Measurements from ENCODE around the gene FAM20C.
"Not testable (repeated sequence)": the region's sequence is repeated elsewhere in the genome, so short reads cannot be mapped to it uniquely, and the experiment has no call there.

Gene FAM20C

DNA sequence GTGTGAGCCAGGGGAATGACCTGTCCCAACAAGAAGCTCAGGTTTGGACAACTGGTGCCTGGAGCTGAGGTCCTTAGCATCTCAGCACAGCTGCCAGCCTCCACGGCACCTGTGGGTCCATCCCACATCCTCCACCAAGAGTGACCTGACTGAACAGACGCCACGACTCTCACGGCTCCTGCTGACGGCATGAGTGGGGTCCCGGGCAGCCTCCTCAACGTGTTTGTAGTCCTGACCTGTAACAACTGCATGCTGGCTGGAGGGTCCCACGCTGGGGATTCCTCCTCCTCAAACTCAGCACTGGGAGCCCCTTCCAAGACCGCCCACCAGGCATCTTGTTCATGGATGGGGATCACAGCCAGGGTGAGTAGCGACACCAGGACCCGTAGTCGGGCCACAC, 36.2 kb downstream of the FAM20C start:
- no peak for DNase-seq (ENCODE audit: low read depth)

DNA sequence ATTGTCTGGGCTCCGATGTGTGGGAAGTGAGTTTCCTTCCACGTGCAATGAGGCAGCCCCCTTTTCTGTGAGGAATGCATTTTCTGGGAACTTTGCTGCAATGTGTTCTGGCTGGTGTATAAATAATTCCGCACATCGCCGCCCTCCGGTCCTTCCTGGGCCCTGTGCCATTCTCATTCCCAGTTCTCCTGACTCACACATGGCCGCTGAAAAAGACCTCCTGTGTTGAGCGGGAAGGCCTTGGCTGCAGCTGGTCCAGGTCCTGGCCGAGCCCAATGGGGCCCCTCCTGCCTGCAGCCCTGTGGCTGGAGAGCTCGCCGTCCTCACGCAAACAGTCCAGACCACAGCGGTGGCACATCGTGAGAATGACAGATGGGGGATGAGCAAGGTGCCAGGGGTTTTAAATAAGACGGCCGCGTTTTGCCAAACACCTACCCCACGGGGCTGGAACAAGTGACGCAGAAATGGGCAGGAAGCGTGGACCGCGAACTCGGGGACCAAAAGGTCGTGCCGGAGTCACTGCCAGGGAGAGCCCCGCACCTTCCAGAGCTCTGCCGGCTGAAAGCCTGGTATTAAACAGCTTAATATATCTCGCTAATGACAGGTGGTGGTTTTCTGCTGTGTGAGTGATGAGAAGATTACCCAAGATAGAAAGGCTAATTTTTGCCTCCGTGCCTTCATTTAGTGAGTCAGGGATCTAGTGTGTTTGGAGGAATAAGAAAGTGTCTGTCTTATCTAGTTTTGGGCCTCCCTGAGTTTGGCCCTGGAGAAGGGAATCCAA, 37.0 kb downstream of the FAM20C start:
- no peak for DNase-seq (ENCODE audit: low read depth)

- no peak for DNase-seq (ENCODE audit: low read depth)
These were observed 37.9 kb downstream of the FAM20C start for GRCh38 chr7:230274-230673.

GRCh38 chr7:231030-231857, 38.9 kb downstream of the FAM20C start:
- no peak for DNase-seq (ENCODE audit: low read depth)

- no peak for DNase-seq (ENCODE audit: low read depth)
These were observed 39.5 kb downstream of the FAM20C start for GRCh38 chr7:231858-232246.

DNA sequence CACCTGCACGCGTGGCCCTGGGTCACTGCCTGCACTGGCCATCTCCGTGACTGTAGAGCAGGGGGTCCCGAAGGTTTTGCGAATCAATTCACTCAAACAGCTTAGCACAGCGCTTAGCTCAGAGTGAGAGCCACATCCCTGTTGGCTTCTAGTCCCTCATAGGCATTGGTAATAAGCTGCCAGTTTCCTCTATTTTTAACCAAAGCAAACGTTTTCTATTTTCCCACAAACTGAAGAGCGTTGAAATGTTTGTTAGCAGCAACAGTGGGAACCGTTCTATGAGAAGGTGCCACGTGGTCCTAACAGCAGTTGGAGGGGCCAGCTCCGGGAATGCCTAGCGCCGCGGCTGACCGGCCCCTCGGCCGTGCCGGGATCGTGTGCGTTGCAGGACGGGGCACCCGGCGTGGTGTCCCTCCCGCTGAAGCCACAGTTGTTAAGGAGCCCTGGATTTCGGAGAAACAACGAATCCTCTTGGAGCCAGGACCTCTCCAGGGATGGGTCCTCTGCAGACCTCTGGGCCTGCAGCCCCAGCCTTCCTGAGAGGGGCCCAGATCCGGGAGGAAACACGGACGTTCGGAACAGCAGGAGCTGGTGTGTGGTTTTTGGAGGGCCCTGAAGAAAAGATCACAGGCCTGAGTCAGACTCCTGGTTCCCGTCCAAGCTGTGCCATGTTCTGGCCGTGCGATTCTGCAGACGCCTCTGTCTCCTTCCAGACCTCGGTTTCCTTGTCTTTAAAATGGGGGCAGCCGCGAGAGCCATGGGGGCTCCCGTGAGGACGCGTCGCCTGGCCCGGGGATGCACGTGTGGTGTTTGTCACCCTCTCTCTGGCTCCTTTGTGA, 40.3 kb downstream of the FAM20C start:
- DNase-seq (ENCODE audit: low read depth), result no peak

DNA sequence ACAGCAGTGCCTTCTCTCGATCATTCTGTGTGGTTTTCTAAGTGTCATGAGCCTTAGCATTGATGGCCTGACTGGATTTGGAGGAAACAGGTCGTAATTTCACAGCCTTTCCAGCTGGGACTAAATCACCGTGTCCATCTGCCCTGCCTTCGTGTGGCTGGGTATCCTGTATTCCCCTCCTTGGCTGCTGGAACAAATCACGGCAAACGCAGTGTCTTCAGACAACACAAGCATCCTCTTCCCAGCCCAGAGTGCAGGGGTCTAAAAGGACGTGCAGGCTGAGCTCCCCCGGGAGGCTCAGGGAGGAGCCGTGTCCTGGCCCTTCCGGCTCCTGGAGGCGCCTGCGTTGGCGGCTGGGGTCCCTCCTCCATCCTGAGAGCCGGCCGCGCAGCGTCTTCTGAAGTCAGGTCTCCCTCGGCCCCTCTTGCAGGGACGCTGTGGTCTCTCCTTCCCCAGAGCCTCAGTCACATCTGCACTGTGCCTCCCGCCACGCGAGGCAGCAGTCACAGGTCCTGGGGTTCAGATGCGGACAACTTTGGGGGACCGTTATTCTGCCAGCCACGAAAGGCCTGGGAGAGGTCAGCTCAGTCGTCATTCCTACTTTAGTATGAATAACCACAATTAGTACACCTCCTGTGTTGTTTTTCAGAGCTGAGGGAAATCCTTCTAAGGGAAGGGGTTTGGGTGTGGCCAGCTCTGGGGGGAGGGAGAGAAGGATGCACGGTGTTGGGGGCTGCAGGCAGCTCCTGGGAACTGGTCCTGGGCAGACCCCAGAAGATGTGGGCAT, 41.1 kb downstream of the FAM20C start:
- no peak for DNase-seq (ENCODE audit: low read depth)

DNA sequence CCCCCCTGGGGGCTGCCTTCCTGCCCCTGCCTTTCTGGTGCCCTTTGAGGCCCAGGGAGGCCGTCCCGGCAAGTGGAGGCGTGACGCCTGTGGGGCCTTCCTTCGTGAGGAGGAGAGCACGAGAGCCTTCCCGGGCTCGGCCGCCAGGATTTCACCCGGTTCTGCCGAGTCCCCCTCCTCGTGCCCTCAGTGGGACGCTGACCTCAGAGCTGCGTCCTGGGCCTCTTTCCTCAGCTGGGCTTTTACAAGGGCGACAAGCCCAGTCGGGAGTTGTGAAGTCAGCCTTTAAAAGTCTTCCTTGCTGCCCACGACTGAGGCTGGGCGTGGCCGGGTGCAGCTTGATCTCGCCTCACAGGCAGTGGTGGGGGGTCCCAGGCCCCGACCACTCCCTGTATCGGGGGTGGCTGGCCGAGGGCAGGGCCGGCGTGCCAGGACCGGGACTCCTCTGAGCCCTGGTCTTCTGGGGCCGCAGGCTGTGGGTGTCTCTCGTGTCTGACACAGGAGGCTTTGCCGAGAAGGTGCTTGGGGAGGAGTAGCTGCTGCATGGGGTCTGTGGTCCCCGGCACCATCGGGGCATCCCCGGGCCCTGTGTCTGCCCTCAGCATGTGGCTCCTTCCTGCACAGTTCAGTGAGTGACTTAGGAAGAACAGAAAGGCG, 41.8 kb downstream of the FAM20C start:
- DNase-seq (ENCODE audit: low read depth), result no peak

DNA sequence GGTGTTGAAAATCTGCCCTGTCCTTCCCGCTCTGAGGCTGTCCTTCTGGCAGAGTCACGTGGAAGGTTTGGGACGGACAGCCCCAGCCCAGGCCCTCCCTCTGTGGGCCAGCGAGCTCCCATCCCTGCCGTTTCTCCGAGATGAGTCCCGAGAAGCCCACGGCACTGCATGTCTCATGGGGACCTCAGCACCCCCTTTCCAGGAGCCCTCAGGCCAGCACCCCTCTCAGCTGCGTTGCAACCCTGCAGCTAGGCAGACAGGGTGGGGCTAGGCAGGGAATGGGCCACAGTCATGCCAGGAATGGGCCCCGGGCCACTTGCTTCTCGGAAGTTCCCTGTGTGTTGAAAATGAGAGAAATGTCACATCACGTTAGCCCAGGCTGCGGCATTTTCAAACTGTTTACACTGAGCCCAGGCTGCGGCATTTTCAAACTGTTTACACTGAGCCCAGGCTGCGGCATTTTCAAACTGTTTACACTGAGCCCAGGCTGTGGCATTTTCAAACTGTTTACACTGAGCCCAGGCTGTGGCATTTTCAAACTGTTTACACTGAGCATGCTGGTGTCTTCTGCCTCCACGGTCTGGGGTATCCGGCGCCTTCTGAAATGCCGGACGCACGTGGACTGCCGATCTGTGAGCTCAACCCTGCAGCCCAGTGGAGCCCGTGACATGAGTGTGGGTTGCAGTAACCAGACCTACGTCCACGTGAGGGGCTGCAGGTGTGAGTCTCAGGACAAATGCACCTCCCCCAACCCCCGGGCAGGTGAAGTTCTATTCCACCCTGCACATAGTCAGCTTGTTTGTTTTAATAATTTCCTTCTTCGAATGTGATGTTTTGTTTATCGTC, 42.6 kb downstream of the FAM20C start:
- no peak for DNase-seq (ENCODE audit: low read depth)

DNA sequence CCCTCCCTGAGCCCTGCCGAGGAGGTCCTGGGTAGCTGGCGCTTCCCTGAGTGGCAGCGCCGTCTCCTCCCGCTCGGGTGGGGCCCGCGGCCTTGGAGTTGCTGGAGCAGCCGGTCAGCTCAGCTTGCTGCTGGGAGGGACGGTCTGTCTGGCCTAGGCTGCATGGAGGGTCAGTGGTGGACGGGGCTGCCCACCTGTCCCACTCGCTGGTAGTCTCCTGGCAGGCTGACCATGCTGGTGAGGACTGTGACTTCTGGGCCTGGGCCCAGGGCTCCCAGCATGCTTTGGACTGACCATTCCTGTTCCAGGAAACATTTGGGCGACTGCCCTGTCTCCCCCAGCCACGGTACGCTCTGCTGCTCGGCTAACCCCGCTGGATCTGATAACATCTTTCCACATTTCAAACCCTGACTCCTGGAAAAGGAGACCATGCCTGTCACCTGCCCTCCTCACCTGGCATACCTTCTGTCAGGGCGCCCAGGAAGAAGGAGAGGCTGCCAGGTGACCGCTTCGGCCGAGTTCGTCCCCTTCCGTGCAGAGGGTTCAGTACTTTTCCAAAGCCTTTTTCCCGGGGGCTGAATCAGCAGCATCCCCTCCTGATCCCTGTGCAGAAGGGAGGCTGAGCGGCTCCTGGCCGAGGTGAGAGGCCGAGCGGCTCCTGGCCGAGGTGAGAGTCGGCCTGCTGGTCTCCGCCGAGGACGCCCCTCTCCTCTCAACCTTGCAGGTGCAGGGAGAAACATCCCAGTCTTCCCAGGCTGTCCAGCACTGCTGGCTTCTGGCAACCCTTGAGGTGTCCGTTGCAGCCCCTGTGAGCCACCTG, 43.4 kb downstream of the FAM20C start:
- DNase-seq (ENCODE audit: low read depth), result no peak

DNA sequence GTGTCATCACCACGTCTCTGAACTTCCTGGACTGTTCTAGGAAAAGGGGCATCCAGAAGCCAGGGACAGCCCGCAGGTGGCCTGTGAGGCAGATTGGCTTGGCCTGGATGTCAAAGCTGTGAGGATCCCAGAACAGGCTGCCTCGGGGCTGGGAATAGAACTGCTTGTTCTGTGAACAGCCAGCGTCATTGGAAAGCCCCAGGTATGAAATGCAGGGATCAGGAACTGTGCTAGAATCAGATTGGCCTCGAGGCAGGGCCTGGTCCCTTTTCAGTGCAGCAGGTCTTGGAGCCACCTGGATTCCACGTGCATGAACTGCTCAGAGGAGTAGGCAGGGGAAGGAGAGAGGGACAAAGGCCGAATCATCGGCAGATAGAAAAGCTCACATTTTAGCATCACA, 44.6 kb downstream of the FAM20C start:
- no peak for DNase-seq (ENCODE audit: low read depth)

DNA sequence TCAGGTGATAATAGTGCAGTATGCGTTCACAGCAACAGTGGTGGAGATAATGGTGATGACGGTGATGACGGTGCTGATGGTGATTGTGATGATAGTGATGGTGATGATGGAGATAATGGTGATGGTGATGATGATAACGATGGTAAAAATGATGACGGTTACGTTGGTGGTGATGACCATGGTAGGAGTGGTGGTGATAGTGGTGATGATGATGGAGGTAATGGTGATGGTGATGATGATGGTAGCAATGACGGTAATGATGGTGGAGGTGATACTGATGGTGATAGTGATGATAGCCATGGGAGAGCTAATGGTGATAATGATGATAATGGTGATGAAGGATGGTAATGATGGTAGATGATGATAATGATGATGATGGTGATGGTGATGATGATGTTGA, 45.0 kb downstream of the FAM20C start:
- no peak for DNase-seq (ENCODE audit: low read depth)

DNA sequence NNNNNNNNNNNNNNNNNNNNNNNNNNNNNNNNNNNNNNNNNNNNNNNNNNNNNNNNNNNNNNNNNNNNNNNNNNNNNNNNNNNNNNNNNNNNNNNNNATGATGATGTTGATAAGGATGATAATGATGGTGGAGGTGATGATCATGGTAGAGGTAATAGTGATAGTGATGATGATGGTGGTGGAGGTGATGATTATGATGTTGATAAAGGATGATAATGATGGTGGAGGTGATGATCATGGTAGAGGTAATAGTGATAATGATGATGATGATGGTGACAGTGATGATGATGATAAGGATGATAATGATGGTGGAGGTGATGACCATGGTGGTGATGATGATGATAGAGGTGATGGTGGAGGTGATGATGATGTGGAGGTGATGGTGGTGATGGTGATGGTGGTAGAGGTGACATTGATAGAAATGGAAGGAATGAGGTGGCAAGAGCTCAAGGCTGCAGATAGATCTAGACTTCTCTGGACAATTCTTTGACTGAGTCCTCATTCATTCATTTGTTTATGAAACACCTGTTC, 47.8 kb downstream of the FAM20C start:
- no peak for DNase-seq (ENCODE audit: low read depth)

GRCh38 chr7:240887-241421, 48.6 kb downstream of the FAM20C start:
- no peak for DNase-seq (ENCODE audit: low read depth)

DNA sequence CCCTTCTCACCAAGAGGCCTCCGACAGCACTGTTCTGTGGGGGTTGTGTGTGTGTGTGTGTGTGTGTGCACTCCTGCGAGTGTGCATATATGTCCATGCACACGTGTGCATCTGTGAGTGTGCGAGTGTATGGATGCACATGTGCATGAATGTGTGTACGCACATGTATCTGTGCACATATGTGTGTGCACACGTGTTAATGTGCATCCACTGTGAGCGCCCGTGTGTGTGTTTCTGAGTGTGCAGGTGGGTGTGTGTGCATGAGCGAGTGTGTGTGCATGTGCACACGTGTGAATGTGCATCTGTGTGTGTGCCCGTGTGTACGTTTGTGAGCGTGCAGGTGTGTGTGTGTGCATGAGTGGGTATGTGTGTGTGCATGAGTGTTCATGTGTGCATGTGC, 49.1 kb downstream of the FAM20C start:
- DNase-seq (ENCODE audit: low read depth), result no peak

DNA sequence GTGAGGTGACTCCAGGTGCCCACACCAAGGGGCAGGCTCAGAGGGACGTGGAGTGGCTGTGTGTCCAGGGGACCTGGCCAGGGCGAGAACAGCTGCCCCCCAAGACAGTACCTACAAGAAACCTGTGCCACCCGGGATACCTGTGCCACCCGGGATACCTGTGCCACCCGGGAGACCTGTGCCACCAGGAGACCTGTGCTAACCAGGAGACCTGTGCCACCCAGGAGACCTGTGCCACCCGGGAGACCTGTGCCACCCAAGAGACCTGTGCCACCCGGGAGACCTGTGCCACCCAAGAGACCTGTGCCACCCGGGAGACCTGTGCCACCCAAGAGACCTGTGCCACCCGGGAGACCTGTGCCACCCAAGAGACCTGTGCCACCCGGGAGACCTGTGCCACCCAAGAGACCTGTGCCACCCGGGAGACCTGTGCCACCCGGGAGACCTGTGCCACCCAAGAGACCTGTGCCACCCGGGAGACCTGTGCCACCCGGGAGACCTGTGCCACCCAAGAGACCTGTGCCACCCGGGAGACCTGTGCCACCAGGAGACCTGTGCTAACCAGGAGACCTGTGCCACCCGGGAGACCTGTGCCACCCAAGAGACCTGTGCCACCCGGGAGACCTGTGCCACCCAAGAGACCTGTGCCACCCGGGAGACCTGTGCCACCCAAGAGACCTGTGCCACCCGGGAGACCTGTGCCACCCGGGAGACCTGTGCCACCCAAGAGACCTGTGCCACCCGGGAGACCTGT, 50.6 kb downstream of the FAM20C start:
- not testable (repeated sequence) for DNase-seq (ENCODE audit: low read depth)

GRCh38 chr7:243580-243978, 51.2 kb downstream of the FAM20C start:
- not testable (repeated sequence) for DNase-seq (ENCODE audit: low read depth)

- no peak for DNase-seq (ENCODE audit: low read depth)
These were observed 52.6 kb downstream of the FAM20C start for GRCh38 chr7:244974-245373.
